DOHH2 (cell line): ENCODE data around the gene UNC5B.

Experiments used
- CTCF ChIP-seq: fragments of 200-600 bp; sonication (generic); IDR thresholded peaks from one replicate; pipeline ENCODE4 v1.5.1; 2014; ENCODE audit warnings: antibody characterized with exemption, mild to moderate bottlenecking, low read depth, low read length; ENCODE audit not compliant: poor library complexity, severe bottlenecking
- EZH2phosphoT487 ChIP-seq: fragments of 200-600 bp; sonication (generic); IDR thresholded peaks from 2 replicates; pipeline ENCODE4 v1.6.1; 2017; ENCODE audit warnings: borderline replicate concordance, mild to moderate bottlenecking, antibody characterized with exemption, low read length, moderate library complexity, mixed read lengths

GRCh38 chr10:71202314-71202713, 10.1 kb upstream of the UNC5B start:
- TF ChIP-seq CTCF (no peak), EZH2phosphoT487 (no peak)
